HepG2 (cell line): ENCODE data around the gene POLR3E. TPM values are rescaled to one million over a fixed set of nuclear protein-coding genes. Genes with fewer than 3 reads are reported as not detected.

Experiments used
- CEBPZ ChIP-seq: IDR thresholded peaks from 2 replicates; pipeline ENCODE4 v1.6.1; 2012; ENCODE audit warnings: low read length, improper control_type of control experiment
- DBP ChIP-seq: sonication (generic); formaldehyde crosslinking; IDR thresholded peaks from 2 replicates; pipeline ENCODE4 v1.4.0; 2020; ENCODE audit warnings: missing genetic modification reagents; ENCODE audit errors: not compliant biosample characterization
- DMAP1 ChIP-seq: IDR thresholded peaks from 2 replicates; pipeline ENCODE4 v1.6.1; 2016
- GMEB1 ChIP-seq: sonication (generic); formaldehyde crosslinking; IDR thresholded peaks from 2 replicates; pipeline ENCODE4 v1.5.1; 2020; ENCODE audit warnings: missing genetic modification reagents, mild to moderate bottlenecking, borderline replicate concordance
- HNF1A ChIP-seq, 2 experiments: sonication (generic) in 1 of 2; formaldehyde crosslinking in 1 of 2; IDR thresholded peaks; 2 replicates each; pipeline versions ENCODE4 v1.4.0 to v1.6.1; 2016 to 2020; ENCODE audit warnings: borderline replicate concordance in 1 of 2, low read depth in 1 of 2, mild to moderate bottlenecking in 1 of 2, missing genetic modification reagents in 1 of 2
- TARDBP ChIP-seq: sonication (generic); formaldehyde crosslinking; IDR thresholded peaks from 2 replicates; pipeline ENCODE4 v1.8.0; 2022; ENCODE audit warnings: mild to moderate bottlenecking, missing genetic modification reagents
- ZBTB46 ChIP-seq: sonication (generic); formaldehyde crosslinking; IDR thresholded peaks from 2 replicates; pipeline ENCODE4 v1.4.0; 2020; ENCODE audit warnings: mild to moderate bottlenecking, missing genetic modification reagents, borderline replicate concordance
- ZNF605 ChIP-seq: sonication (generic); formaldehyde crosslinking; IDR thresholded peaks from 2 replicates; pipeline ENCODE4 v1.8.0; 2022; ENCODE audit warnings: mild to moderate bottlenecking, missing genetic modification reagents
- polyA plus RNA-seq, 8 experiments: library from polyadenylated mRNA; depleted of rRNA in 3 of 8; stranded (reverse) in 7 of 8; unstranded in 1 of 8; fragments of >200 nt; fragmentation: Illumina TruSeq in 4 of 8; extraction: Trizol in 4 of 8; gene quantifications; 2 replicates each; pipeline versions ENCODE4 v1.2.1 to v1.2.3, GENCODE V29; 2011 to 2016; ENCODE audit warnings: low read depth in 4 of 8, missing spikeins in 1 of 8, mixed read lengths in 1 of 8; ENCODE audit not compliant: insufficient read depth in 1 of 8
- total RNA-seq, 5 experiments: library from RNA; depleted of rRNA; stranded (reverse); fragments of >200 nt; fragmentation: Illumina TruSeq; extraction: Trizol; gene quantifications; 2 replicates each; pipeline ENCODE4 v1.2.3, GENCODE V29; 2016; ENCODE audit warnings: low read depth in 1 of 5

The POLR3E gene
- total and polyA plus RNA-seq, 2 of the 13 experiments (the other 11 are each of a cell fraction or from before 2014, with no cell fraction given), result 135 to 262 TPM

- TF ChIP-seq HNF1A (IDR thresholded peaks at IDR 0.05; ENCODE audit: low read depth), result peak; percentile 78
- TF ChIP-seq HNF1A (CRISPR knock-in tag; IDR thresholded peaks at IDR 0.05; ENCODE audit: borderline replicate concordance), result peak; percentile 89
- TF ChIP-seq TARDBP (CRISPR knock-in tag), result peak; percentile 99
- no peak for TF ChIP-seq CEBPZ
- TF ChIP-seq DBP (CRISPR knock-in tag), result peak; percentile 80
- peak; percentile 100 for TF ChIP-seq DMAP1 (CRISPR knock-in tag)
- TF ChIP-seq GMEB1 (CRISPR knock-in tag), result peak; percentile 91
- TF ChIP-seq ZNF605, result peak; percentile 98
- TF ChIP-seq ZBTB46 (CRISPR knock-in tag), result peak; percentile 99; the same call in 1 of the 2 replicates
Observed at GRCh38 chr16:22297114-22297870, at the start of gene POLR3E (continued).
